OCI-M2 (cell line): ENCODE data around the gene CELA3A.
"Not testable (repeated sequence)": the region's sequence is repeated elsewhere in the genome, so short reads cannot be mapped to it uniquely, and the experiment has no call there.

Experiments used
- DNase-seq: peaks from one replicate; lab custom pipeline; 2025; ENCODE audit not compliant: unreplicated experiment; lab: John Stamatoyannopoulos, UW

Gene CELA3A

DNA sequence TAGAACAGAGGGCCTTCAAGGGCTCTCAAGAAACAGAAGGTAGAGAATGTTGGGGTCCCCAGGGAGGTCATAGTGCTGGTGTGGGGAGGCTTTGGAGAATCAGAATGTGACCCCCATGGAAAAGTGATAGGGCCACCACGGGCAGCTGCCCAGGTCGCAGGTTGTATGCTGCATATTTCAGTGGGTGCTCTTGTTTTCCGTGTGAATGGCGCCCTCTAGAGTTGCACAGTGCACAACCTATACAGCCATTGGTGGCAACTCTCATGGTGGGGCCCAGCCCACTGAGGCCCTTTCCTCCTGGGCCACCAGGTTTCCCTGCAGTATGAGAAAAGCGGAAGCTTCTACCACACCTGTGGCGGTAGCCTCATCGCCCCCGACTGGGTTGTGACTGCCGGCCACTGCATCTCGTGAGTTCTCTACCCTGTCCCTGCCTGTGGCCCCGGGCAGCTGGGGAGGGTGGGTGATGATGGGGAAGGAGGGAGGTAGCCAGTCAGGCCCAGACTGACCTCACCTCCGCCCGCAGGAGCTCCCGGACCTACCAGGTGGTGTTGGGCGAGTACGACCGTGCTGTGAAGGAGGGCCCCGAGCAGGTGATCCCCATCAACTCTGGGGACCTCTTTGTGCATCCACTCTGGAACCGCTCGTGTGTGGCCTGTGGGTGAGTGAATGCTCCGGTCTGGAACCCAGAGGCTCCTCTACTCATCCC, 20.8 kb upstream of the CELA3A start:
- not testable (repeated sequence) for DNase-seq

DNA sequence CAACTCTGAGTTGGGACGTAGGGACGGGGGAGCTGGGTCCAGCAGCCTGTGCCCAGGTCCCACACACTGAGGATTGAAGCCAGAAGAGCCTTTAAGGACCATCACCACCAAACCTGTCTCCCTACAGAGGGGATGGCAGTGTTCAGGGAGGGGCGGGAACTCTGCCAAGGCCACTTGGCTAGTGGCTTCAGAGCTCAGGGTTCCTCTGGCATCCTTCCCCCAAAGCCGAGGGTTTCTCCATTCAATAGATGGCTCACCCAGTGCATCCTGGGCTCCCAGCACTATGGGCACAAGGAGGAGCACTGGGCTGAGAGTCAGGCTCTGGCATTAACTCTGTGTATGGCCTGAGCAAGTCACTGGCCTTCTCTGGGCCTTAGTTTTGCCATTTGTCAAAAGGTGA, 20.2 kb upstream of the CELA3A start:
- not testable (repeated sequence) for DNase-seq

DNA sequence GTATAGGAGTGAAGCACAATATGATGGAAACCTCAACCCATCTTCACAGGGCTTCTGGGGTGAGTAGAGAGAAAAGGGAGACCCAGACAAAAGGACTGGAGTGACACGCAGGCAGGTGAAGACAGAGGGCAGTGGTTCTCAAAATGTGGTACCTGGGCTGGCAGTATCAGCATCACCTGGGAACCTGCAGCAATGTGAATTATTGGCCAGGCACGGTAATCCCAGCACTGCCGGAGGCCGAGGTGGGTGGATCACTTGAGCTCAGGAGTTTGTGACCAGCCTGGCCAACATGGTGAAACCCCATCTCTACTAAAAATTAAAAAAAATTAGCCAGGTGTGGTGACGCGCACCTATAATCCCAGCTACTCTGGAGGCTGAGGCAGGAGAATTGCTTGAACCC, 19.3 kb upstream of the CELA3A start:
- DNase-seq, result not testable (repeated sequence)

DNA sequence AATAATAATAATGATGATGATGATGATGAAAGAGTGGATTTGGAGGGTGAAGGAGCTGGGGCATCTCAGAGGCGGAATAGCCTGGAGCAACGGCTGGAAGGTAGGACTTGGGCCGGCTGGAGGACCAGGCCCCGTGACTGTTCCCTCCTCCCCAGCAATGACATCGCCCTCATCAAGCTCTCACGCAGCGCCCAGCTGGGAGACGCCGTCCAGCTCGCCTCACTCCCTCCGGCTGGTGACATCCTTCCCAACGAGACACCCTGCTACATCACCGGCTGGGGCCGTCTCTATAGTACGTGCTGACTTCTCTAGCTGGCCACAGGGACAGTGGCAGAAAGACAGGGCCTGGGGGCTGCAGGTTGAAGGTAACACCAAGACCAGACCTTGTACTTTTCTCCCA, 17.9 kb upstream of the CELA3A start:
- DNase-seq, result not testable (repeated sequence)

DNA sequence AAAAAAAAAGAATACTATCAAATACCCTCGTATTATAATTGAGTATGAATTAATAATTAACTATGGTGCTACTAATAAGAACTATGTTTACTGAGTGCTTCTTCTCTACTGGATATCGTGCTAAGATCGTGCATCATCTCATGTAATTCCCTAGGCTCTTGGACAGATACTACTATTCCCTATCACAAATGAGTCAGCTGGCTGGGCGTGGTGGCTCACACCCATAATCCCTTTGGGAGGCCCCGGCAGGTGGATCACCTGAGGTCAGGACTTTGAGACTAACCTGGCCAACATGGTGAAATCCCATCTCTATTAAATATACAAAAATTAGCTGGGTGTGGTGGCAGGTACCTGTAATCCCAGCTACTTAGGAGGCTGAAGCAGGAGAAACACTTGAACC, 15.6 kb upstream of the CELA3A start:
- not testable (repeated sequence) for DNase-seq

DNA sequence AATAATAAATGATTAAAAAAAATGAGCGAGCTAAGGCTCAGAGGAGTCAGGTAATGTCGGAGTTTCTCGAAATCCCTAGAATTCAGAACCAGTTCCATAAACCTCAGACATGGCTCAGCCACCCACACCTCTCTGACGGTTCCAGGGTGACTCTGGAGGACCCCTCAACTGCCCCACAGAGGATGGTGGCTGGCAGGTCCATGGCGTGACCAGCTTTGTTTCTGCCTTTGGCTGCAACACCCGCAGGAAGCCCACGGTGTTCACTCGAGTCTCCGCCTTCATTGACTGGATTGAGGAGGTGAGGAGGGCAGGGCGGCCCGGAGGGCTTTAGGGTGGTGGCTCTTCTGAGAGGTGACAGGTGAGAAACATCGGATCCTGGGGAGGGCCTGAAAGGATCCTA, 15.1 kb upstream of the CELA3A start:
- not testable (repeated sequence) for DNase-seq

DNA sequence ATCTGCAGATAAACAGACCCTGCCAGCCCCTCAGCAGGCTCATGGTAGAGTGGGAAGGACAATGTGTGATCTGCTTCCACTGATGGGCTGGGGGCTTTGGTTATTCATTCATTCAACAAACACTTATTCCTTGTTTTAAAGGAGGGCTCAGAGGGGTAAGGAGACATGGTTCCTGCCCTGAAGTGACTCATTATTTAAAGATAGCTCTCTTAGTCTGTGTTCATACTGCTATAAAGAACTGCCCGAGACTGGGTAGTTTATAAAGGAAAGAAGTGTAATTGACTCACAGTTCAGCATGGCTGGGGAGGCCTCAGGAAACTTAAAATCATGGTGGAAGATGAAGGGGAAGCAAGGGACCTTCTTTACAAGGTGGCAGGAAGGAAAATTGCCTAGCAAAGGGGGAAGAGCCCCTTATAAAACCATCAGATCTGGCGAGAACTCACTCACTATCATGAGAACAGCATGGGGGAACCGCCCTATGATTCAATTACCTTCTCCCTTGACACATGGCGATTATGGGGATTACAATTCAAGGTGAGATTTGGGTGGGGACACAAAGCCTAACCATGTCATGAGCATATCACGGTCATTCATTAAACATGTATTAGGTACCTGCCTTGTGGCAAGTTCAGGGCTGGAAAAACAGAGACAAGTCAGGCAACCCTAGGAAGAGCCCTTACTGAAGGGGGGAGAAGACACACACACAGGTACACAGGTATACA, 11.6 kb upstream of the CELA3A start:
- DNase-seq, result not testable (repeated sequence)

DNA sequence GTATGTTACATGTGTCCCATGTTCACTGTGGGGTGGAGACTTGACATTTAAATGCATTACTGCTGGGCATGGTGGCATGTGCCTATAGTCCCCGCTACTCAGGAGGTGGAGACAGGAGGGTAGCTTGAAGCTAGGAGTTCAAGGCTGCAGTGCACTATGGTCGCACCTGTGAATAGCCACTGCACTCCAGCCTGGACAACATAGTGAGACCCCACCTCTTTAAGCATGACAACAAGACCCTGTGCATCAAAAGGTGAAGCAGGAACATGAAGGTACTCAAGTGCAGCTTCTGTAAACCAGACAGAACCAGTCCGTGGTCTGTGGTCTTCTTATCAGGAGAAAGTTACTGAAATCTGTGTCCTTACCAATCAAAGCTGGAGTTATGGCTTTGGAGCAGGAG, 9.3 kb upstream of the CELA3A start:
- DNase-seq, result not testable (repeated sequence)

DNA sequence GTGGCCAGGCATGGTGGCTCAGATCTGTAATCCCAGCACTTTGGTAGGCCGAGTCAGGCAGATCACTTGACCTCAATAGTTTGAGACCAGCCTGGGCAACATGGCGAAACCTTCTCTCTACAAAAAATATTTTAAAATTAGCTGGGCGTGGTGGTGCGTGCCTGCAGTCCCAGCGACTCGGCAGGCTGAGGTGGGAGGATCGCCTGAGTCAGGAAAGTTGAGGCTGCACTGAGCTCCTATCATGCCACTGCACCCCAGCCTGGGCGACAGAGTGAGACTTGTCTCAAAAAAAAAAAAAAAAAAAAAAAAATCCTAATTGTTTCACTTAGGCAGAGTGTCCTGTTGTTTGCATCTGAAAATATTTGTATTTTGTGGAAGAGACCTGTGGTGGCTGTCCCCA, 6.7 kb upstream of the CELA3A start:
- DNase-seq, result not testable (repeated sequence)

DNA sequence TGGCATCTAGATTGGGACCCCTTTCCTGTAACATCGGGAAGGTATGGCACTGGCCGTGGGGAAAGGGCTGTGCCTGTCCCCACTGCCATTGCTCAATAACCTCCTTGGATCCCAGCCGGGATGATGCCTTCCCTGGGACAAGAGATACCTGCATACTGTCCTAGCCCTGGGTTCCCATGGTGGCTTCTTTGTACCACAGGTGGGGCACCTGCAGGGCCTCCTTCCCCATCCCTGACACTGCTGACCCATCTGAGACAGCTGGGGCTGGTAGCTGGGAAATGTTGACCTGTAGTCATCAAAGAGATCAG, 4.8 kb upstream of the CELA3A start:
- not testable (repeated sequence) for DNase-seq

DNA sequence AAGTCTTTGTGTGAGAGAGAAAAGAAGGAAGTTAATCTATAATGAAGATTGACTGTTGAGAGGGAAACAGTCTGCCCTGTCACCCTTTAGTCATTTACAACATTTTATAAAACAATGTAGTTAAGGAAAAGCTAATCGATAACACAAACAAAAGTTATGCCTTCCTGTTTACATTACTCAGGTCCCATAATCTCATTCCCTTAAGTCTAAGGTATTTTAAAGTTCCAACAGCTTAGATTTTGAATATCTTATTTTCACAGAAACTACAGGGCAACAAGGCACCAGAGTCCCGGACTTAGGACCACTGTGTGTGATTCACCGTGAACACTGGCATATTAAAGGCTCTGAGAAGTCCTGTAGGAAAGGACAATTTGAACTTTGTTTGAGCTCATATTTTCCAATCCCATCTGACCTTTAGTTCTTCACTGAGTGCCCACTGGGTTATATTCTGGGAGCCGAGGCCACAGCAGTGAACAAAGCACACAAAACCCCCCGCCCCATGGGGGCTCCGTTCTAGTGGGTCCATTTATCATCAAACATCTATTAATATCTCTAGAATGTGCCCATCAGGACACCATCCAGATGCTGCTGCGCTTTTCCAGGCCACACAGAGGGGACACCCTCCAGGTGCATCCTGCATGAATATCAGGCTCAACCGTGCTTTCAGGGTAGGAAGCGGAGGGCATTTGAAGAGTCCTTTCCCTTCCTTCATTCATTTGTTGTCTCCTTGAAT, 3.4 kb upstream of the CELA3A start:
- not testable (repeated sequence) for DNase-seq

DNA sequence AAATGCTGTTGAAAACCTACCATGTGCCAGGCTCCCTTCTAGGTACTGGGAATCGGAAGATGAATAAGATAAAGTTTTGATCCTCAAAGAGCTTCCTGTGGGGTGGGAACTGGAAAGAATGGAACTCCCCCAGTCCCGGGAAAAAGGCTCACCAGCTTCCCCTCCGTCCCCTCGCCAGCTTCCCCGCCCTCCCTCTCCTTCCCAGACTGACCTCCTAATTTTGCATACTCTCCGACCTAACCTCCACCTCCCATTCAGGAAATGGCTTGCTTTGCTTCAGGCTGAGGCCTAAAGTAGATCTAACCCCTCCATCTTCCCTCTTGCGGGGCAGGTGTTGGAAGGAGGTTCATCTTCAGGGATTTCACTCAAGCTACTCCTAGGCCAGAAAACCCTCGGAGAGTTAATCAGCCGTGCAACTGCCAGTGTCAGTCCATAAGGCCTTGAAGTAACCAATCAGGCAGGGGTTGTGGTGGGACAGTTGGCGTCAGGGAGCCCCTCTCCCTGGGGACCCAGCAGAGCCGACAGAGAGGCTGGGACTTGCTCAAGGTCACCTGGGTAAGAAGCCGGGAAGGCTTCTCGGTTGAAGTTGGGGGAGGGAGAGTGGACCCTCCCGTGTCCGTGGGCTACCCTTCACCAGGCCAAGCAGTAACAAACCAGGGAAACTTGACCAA, 2.7 kb upstream of the CELA3A start:
- not testable (repeated sequence) for DNase-seq

DNA sequence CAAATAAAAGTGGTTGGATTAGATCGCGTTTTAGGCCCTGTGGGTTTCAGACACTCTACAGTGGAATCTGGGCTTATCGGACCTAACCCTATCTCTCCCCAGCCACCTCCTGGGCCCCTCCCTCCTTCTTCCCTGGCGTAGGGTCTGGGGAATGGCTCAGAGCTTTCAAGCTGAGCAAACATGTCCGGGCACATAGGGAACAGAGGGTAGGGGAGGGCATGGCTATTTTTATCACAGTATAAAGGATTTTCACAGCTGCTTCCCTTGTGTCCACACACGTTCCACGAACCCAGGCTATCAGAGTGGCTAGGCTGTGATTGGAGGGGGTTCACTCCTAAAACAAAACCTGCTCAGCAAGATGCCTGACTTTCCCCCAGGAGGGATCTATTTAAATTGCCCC, 1.8 kb upstream of the CELA3A start:
- DNase-seq, result not testable (repeated sequence)

DNA sequence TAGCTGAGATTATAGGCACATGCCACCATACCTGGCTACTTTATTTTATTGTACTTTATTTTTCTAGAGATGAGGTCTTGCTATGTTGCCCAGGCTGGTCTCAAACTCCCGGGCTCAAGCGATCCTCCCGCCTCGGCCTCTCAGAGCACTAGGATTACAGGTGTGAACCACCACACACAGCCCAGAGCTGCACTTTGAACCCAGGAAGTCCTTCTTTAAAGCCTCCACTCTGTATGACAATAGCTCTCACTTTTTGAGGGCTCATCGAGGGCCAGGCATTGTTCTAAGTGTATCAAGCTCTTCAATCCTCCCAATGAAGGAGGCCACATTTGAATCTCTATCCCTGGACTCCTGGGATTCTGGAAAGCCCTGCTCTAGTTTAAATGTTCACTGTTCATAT, 1.0 kb downstream of the CELA3A start:
- not testable (repeated sequence) for DNase-seq

DNA sequence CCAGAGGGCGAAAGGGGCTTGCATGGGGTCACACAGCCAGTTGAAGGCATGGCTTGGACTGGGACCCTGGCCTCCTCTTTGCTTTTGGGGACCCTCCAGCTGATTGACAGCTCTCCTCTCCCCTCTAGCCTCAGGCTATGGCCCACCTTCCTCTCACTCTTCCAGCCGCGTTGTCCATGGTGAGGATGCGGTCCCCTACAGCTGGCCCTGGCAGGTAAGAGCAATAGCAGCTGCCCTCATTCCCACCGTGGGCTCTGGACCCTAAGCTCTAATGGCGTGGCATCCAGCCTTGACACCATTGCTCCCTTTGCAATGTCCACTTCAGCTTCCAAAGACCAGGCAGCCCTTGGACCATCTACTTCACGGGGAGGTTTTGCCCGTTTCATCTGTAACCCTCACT, 1.4 kb downstream of the CELA3A start:
- not testable (repeated sequence) for DNase-seq

DNA sequence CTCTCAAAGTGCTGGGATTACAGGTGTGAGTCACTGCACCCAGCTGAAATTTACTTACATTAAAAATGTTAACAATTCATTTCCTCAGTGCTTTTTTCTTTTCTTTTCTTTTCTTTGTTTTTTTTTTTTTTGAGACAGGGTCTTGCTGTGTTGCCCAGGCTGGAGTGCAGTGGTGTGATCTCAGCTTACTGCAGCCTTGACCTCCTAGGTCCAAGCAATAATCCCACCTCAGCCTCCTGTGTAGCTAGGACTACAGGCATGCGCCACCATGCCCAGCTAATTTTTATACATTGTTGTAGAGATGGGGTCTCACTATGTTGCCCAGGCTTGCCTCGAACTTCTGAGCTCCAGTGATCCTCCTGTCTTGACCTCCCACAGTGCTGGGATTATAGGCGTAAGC, 2.5 kb downstream of the CELA3A start:
- not testable (repeated sequence) for DNase-seq

DNA sequence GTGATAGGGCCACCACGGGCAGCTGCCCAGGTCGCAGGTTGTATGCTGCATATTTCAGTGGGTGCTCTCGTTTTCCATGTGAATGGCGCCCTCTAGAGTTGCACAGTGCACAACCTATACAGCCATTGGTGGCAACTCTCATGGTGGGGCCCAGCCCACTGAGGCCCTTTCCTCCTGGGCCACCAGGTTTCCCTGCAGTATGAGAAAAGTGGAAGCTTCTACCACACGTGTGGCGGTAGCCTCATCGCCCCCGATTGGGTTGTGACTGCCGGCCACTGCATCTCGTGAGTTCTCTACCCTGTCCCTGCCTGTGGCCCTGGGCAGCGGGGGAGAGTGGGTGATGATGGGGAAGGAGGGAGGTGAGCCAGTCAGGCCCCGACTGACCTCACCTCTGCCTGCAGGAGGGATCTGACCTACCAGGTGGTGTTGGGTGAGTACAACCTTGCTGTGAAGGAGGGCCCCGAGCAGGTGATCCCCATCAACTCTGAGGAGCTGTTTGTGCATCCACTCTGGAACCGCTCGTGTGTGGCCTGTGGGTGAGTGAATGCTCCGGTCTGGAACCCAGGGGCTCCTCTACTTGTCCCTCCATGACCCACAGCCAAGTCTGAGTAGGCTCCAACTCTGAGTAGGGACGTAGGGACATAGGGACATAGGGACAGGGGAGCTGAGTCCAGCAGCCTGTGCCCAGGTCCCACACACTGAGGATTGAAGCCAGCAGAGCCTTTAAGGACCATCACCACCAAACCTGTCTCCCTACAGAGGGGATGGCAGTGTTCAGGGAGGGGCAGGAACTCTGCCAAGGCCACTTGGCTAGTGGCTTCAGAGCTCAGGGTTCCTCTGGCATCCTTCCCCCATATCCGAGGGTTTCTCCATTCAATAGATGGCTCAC, 4.0 kb downstream of the CELA3A start:
- not testable (repeated sequence) for DNase-seq

DNA sequence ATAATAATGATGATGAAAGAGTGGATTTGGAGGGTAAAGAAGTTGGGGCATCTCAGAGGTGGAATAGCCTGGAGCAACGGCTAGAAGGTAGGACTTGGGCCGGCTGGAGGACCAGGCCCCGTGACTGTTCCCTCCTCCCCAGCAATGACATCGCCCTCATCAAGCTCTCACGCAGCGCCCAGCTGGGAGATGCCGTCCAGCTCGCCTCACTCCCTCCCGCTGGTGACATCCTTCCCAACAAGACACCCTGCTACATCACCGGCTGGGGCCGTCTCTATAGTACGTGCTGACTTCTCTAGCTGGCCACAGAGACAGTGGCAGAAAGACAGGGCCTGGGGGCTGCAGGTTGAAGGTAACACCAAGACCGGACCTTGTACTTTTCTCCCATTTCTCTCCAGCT, 5.3 kb downstream of the CELA3A start:
- not testable (repeated sequence) for DNase-seq

DNA sequence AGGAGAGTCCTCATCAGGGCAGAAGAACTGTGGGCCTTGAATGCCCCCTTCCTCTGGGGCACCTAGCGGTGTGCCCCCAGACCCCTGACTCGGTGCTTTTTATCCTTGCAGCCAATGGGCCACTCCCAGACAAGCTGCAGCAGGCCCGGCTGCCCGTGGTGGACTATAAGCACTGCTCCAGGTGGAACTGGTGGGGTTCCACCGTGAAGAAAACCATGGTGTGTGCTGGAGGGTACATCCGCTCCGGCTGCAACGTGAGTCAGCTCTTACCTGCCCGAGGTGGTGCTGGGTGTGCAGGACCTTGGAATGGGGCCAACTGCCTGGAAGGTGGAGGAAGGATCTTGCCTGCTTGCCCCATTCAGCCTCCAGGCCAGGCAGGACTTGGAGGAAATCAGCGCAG, 5.8 kb downstream of the CELA3A start:
- DNase-seq, result not testable (repeated sequence)

DNA sequence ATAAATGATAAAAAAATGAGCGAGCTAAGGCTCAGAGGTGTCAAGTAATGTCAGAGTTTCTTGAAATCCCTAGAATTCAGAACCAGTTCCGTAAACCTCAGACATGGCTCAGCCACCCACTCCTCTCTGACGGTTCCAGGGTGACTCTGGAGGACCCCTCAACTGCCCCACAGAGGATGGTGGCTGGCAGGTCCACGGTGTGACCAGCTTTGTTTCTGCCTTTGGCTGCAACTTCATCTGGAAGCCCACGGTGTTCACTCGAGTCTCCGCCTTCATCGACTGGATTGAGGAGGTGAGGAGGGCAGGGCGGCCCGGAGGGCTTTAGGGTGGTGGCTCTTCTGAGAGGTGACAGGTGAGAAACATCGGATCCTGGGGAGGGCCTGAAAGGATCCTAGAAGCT, 8.1 kb downstream of the CELA3A start:
- not testable (repeated sequence) for DNase-seq
